Loucy (cell line): Measurements from ENCODE around the gene SEC16B.

ENCODE experiments used
- H2AFZ ChIP-seq: fragments of 200-600 bp; sonication (generic); 2 replicates; pipeline ENCODE4 v1.6.0; 2016; ENCODE audit warnings: antibody characterized with exemption, mild to moderate bottlenecking, low read length, moderate library complexity
- H3F3A ChIP-seq: fragments of 200-600 bp; 2 replicates; pipeline ENCODE4 v1.6.0; 2016; ENCODE audit warnings: antibody characterized with exemption, low read depth, mild to moderate bottlenecking
- H3K27me3 ChIP-seq: fragments of 200-600 bp; sonication (generic); 2 replicates; pipeline ENCODE4 v1.6.1; 2014; ENCODE audit warnings: low read length, mild to moderate bottlenecking; ENCODE audit not compliant: insufficient read depth, poor library complexity, severe bottlenecking
- H3K36me3 ChIP-seq: fragments of 200-600 bp; sonication (generic); 2 replicates; pipeline ENCODE4 v1.6.1; 2016; ENCODE audit warnings: low read length; ENCODE audit not compliant: insufficient read depth
- H3K4me1 ChIP-seq: fragments of 200-600 bp; sonication (generic); 2 replicates; pipeline ENCODE4 v1.5.1; 2014; ENCODE audit warnings: low read length, mild to moderate bottlenecking; ENCODE audit not compliant: insufficient read depth, poor library complexity, severe bottlenecking
- H3K4me2 ChIP-seq: fragments of 200-600 bp; sonication (generic); 2 replicates; pipeline ENCODE4 v1.6.0; 2014; ENCODE audit warnings: antibody characterized with exemption, low read length, low read depth, mild to moderate bottlenecking; ENCODE audit not compliant: poor library complexity, severe bottlenecking
- H3K4me3 ChIP-seq: fragments of 200-600 bp; sonication (generic); 2 replicates; pipeline ENCODE4 v1.5.1; 2014; ENCODE audit warnings: low read length, mild to moderate bottlenecking, mixed read lengths; ENCODE audit not compliant: poor library complexity, severe bottlenecking
- H3K79me2 ChIP-seq: fragments of 200-600 bp; sonication (generic); 2 replicates; pipeline ENCODE4 v1.6.1; 2014; ENCODE audit warnings: low read length; ENCODE audit not compliant: insufficient read depth
- H3K9ac ChIP-seq: fragments of 200-600 bp; sonication (generic); 2 replicates; pipeline ENCODE4 v1.6.0; 2014; ENCODE audit warnings: mild to moderate bottlenecking, low read depth, low read length, moderate library complexity; ENCODE audit not compliant: poor library complexity, severe bottlenecking
- H3K9me2 ChIP-seq: fragments of 200-600 bp; sonication (generic); replicated peaks from 2 replicates; pipeline ENCODE4 v1.6.1; 2016; ENCODE audit warnings: low read depth, low read length, mixed read lengths
- H3K9me3 ChIP-seq: fragments of 200-600 bp; sonication (generic); 2 replicates; pipeline ENCODE4 v1.6.1; 2014; ENCODE audit warnings: mild to moderate bottlenecking, antibody characterized with exemption, low read length, low read depth; ENCODE audit not compliant: insufficient read depth
- H4K20me1 ChIP-seq: fragments of 200-600 bp; sonication (generic); 2 replicates; pipeline ENCODE4 v1.6.0; 2014; ENCODE audit warnings: antibody characterized with exemption, low read length, mild to moderate bottlenecking; ENCODE audit not compliant: insufficient read depth, poor library complexity, severe bottlenecking
- CTCF ChIP-seq: fragments of 200-600 bp; sonication (generic); conservative IDR thresholded peaks from 2 replicates; pipeline ENCODE4 v1.5.1; 2014; ENCODE audit warnings: mild to moderate bottlenecking, antibody characterized with exemption, low read length
- EZH2phosphoT487 ChIP-seq: fragments of 200-600 bp; IDR thresholded peaks from 2 replicates; pipeline ENCODE4 v1.6.1; 2018; ENCODE audit warnings: antibody characterized with exemption, mild to moderate bottlenecking, moderate library complexity, borderline replicate concordance

SEC16B gene

GRCh38 chr1:177969109-177969508 lies 749 bp downstream of the SEC16B start:
- no peak for TF ChIP-seq EZH2phosphoT487
- no peaks in the 10 kb centered on the region for H3K9me2 ChIP-seq
- H3K27me3 ChIP-seq: no peaks in the 10 kb centered on the region
- H3K79me2 ChIP-seq: no peaks in the 10 kb centered on the region
- no peak overlapping the region for H2AFZ ChIP-seq
- no peak overlapping the region for H3K4me2 ChIP-seq
- no peaks in the 10 kb centered on the region for H3K4me1 ChIP-seq
- H3K9ac ChIP-seq: no peak overlapping the region
- no peaks in the 10 kb centered on the region for H3K36me3 ChIP-seq
- H3K4me3 ChIP-seq: no peak overlapping the region
- no peaks in the 10 kb centered on the region for H3F3A ChIP-seq
- no peaks in the 10 kb centered on the region for H4K20me1 ChIP-seq
- no peaks in the 10 kb centered on the region for H3K9me3 ChIP-seq

DNA sequence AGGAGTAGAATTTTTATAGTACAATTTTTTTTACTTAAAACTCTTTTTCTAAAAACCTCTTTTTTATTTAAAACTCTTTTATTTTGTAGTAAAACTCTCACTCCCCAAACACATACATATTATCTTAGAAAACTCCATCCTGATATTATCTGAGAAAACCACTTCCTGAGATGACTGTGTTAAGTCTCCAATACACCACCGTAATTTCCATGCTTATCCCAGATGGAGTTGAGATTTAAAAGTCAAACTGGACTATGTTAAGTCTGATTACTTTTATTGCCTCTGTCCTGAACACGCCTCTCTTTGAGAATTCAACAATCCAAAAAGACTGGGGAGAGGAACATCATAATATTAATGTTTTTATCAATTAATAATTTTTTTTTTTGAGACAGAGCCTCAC lies 3.7 kb downstream of the SEC16B start:
- Histone ChIP-seq H4K20me1 (no peaks in the 10 kb centered on the region), H3K4me3 (no peak overlapping the region), H3K4me1 (no peaks in the 10 kb centered on the region), H3K36me3 (no peaks in the 10 kb centered on the region), H3K4me2 (no peak overlapping the region), H3K79me2 (no peaks in the 10 kb centered on the region), H2AFZ (no peak overlapping the region), H3K9me3 (no peaks in the 10 kb centered on the region), H3K9me2 (no peaks in the 10 kb centered on the region), H3K9ac (no peak overlapping the region), H3K27me3 (no peaks in the 10 kb centered on the region), H3F3A (no peaks in the 10 kb centered on the region)
- no peak for TF ChIP-seq EZH2phosphoT487
- no peak for TF ChIP-seq CTCF

DNA sequence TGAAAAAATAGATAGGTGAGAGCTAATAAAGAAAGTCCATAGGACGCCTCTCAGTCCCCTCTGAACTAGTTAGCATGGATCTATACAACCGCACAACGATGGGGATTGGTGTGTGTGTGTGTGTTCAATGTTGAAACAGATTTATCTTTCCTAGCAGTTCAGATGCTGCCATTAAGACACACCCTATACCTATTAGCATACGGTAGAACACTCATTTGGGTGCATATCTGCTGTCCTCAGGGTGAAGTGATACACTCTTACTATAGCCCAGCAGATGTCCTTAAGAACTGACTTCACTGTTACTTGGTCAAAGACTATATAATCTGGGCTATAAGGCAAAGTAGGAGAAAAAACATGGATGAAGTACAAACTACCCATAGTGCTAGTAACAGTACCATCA lies 4.6 kb downstream of the SEC16B start:
- H3K4me1 ChIP-seq: no peaks in the 10 kb centered on the region
- H3K4me2 ChIP-seq: no peak overlapping the region
- no peaks in the 10 kb centered on the region for H3K9me3 ChIP-seq
- H3K9me2 ChIP-seq: no peaks in the 10 kb centered on the region
- H2AFZ ChIP-seq: no peak overlapping the region
- no peaks in the 10 kb centered on the region for H3K27me3 ChIP-seq
- H4K20me1 ChIP-seq: no peaks in the 10 kb centered on the region
- no peaks in the 10 kb centered on the region for H3F3A ChIP-seq
- no peaks in the 10 kb centered on the region for H3K79me2 ChIP-seq
- H3K9ac ChIP-seq: no peak overlapping the region
- no peaks in the 10 kb centered on the region for H3K36me3 ChIP-seq
- TF ChIP-seq EZH2phosphoT487 (no peak), CTCF (no peak)
- H3K4me3 ChIP-seq: no peak overlapping the region

GRCh38 chr1:177964336-177964735 lies 5.5 kb downstream of the SEC16B start:
- no peaks in the 10 kb centered on the region for H3F3A ChIP-seq
- no peak overlapping the region for H3K4me3 ChIP-seq
- H3K79me2 ChIP-seq: no peaks in the 10 kb centered on the region
- no peaks in the 10 kb centered on the region for H3K9me2 ChIP-seq
- H3K9me3 ChIP-seq: no peaks in the 10 kb centered on the region
- no peaks in the 10 kb centered on the region for H3K36me3 ChIP-seq
- H3K4me1 ChIP-seq: no peaks in the 10 kb centered on the region
- H4K20me1 ChIP-seq: no peaks in the 10 kb centered on the region
- TF ChIP-seq CTCF: no peak
- TF ChIP-seq EZH2phosphoT487: no peak
- no peak overlapping the region for H2AFZ ChIP-seq
- H3K4me2 ChIP-seq: no peak overlapping the region
- no peaks in the 10 kb centered on the region for H3K27me3 ChIP-seq
- H3K9ac ChIP-seq: no peak overlapping the region
